MM.1S (cell line): Measurements from ENCODE around the gene RAB5IF.
"Not testable (repeated sequence)": the region's sequence is repeated elsewhere in the genome, so short reads cannot be mapped to it uniquely, and the experiment has no call there.

Source experiments
- DNase-seq: peaks from one replicate; pipeline ENCODE4 v3.0.0-alpha.2; 2015
- H2AFZ ChIP-seq: fragments of 300-600 bp; sonication (generic); 2 replicates; pipeline ENCODE4 v1.6.0; 2016; ENCODE audit warnings: antibody characterized with exemption, low read length
- H3F3A ChIP-seq: fragments of 300-600 bp; sonication (generic); 2 replicates; pipeline ENCODE4 v1.6.1; 2016; ENCODE audit warnings: mild to moderate bottlenecking, antibody characterized with exemption, low read length, moderate library complexity, mixed read lengths; ENCODE audit not compliant: insufficient read depth
- H3K27ac ChIP-seq: fragments of 300-600 bp; sonication (generic); 2 replicates; pipeline ENCODE4 v1.5.1; 2016; ENCODE audit warnings: mild to moderate bottlenecking, low read length
- H3K27me3 ChIP-seq: fragments of 300-600 bp; sonication (generic); replicated peaks from 2 replicates; pipeline ENCODE4 v1.6.0; 2016; ENCODE audit warnings: low read length; ENCODE audit not compliant: insufficient read depth
- H3K36me3 ChIP-seq: fragments of 300-600 bp; sonication (generic); replicated peaks from 2 replicates; pipeline ENCODE4 v1.6.1; 2016; ENCODE audit warnings: mild to moderate bottlenecking, low read length, mixed read lengths; ENCODE audit not compliant: insufficient read depth
- H3K4me1 ChIP-seq: fragments of 300-600 bp; sonication (generic); 2 replicates; pipeline ENCODE4 v1.6.1; 2016; ENCODE audit warnings: low read length, mixed read lengths
- H3K4me2 ChIP-seq: fragments of 300-600 bp; sonication (generic); 2 replicates; pipeline ENCODE4 v1.6.0; 2016; ENCODE audit warnings: low read depth, low read length
- H3K4me3 ChIP-seq: fragments of 300-600 bp; sonication (generic); 2 replicates; pipeline ENCODE4 v1.5.1; 2016; ENCODE audit warnings: low read length, mixed read lengths
- H3K79me2 ChIP-seq: fragments of 300-600 bp; sonication (generic); 2 replicates; pipeline ENCODE4 v1.6.1; 2016; ENCODE audit warnings: mixed run types, low read length, mixed read lengths
- H3K9ac ChIP-seq: fragments of 300-600 bp; sonication (generic); 2 replicates; pipeline ENCODE4 v1.6.1; 2016; ENCODE audit warnings: low read length, mixed read lengths
- H3K9me2 ChIP-seq: fragments of 300-600 bp; sonication (generic); replicated peaks from 2 replicates; pipeline ENCODE4 v1.6.1; 2016; ENCODE audit warnings: mild to moderate bottlenecking, low read length, mixed read lengths; ENCODE audit not compliant: insufficient read depth
- H3K9me3 ChIP-seq: fragments of 300-600 bp; sonication (generic); replicated peaks from 2 replicates; pipeline ENCODE4 v1.6.1; 2016; ENCODE audit warnings: mild to moderate bottlenecking, low read length, mixed read lengths; ENCODE audit not compliant: insufficient read depth
- H4K20me1 ChIP-seq: fragments of 300-600 bp; sonication (generic); 2 replicates; pipeline ENCODE4 v1.6.1; 2016; ENCODE audit warnings: mild to moderate bottlenecking, low read length, moderate library complexity, mixed read lengths; ENCODE audit not compliant: insufficient read depth
- CTCF ChIP-seq: fragments of 300-600 bp; sonication (generic); IDR thresholded peaks from 2 replicates; pipeline ENCODE4 v1.5.1; 2016; ENCODE audit warnings: antibody characterized with exemption, low read length, mixed read lengths
- EZH2 ChIP-seq: fragments of 300-600 bp; sonication (generic); optimal IDR thresholded peaks from 2 replicates; pipeline ENCODE3; 2017; ENCODE audit warnings: low read depth, mild to moderate bottlenecking, antibody characterized with exemption, low read length, mixed read lengths
- EZH2phosphoT487 ChIP-seq: fragments of 300-600 bp; sonication (generic); IDR thresholded peaks from 2 replicates; pipeline ENCODE4 v1.6.1; 2018; ENCODE audit warnings: antibody characterized with exemption, low read length

The RAB5IF gene

DNA sequence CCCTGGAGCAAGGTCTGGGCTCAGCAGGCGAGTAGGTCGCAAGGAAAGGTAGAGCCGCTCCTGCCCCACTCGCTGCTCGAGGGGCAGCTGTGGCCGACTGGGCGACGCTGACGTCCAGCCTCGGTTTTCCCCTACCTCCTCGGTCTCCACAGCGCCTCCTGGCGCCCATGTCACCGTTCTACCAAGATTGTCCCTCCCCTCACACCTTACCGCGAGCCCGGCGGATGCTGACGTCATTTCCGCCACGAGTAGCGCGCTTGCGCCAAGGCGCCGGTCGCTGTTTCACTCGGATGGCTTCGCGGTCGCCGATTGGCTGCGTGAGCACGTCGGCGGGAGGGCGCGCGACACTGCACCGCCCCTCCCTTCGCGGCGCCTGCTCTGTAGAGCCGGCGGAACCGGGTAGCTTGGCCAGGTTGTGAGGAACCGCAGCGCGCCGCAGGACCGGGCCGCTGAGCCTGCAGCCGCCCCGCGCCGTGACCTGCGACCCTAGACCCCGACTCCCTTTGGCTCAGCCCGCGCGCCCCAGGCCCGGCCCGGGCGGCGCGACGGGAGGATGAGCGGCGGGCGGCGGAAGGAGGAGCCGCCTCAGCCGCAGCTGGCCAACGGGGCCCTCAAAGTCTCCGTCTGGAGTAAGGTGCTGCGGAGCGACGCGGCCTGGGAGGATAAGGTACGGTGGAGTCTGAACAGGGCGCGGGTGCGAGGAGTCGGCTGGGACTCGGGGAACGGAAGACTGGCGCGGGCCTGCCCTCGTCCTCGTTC, at the start of gene RAB5IF:
Gene RAB5IF (plus strand): TSS at position 381 of the 759 bp plus-strand sequence. CDS start 173 bp downstream, at position 554.
- Histone ChIP-seq H3K79me2 (peaks cover 43% of the 10 kb centered on the region), H3K27me3 (no peaks in the 10 kb centered on the region), H3K27ac (peak within 1 kb of the TSS; percentile 98), H3K9ac (peak within 1 kb of the TSS; percentile 96), H3K36me3 (peaks cover 10% of the 10 kb centered on the region; the same call in 1 of the 2 replicates), H3F3A (peaks cover 27% of the 10 kb centered on the region; the same call in 1 of the 2 replicates), H4K20me1 (no peaks in the 10 kb centered on the region), H3K4me2 (peak within 1 kb of the TSS; percentile 87), H2AFZ (peak within 1 kb of the TSS; percentile 79), H3K4me3 (peak within 1 kb of the TSS; percentile 97), H3K4me1 (peaks cover 14% of the 10 kb centered on the region), H3K9me2 (no peaks in the 10 kb centered on the region), H3K9me3 (no peaks in the 10 kb centered on the region)
- TF ChIP-seq CTCF (peak; percentile 89), EZH2 (no peak)
- peak; percentile 99 for DNase-seq

DNA sequence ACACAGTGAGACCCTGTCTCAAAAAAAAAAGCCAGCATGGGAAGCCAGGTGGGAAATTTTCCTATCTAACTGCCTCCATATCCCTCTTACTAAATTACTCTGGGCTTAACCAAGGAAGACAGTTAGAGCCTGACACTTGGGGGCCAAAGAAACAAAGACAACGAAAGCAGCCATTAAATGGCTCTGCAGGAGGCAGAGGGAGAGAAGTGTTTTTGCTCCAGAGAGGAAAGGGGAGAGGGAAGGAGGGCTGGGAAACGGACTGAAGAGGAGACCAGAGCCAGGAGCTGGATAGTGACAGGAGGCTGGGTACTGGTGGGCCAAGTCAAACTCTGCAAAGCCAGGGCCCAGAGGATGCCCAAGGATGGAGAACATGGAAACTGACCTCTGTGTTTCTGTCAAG, 42.9 kb upstream of the RAB5IF start:
- TF ChIP-seq EZH2 (no peak), CTCF (no peak), EZH2phosphoT487 (no peak)
- Histone ChIP-seq H3K9me3 (no peaks in the 10 kb centered on the region), H3K4me3 (no peak overlapping the region), H3F3A (no peaks in the 10 kb centered on the region), H3K27me3 (no peaks in the 10 kb centered on the region), H2AFZ (no peak overlapping the region), H3K4me1 (no peaks in the 10 kb centered on the region), H3K79me2 (no peaks in the 10 kb centered on the region), H3K4me2 (no peak overlapping the region), H3K36me3 (no peaks in the 10 kb centered on the region), H3K9me2 (no peaks in the 10 kb centered on the region), H3K9ac (no peak overlapping the region), H4K20me1 (no peaks in the 10 kb centered on the region), H3K27ac (no peak overlapping the region)
- no peak for DNase-seq

GRCh38 chr20:36563374-36563773, 42.2 kb upstream of the RAB5IF start:
- TF ChIP-seq EZH2phosphoT487 (no peak), EZH2 (no peak), CTCF (no peak)
- Histone ChIP-seq H3K4me3 (no peak overlapping the region), H3K4me1 (no peaks in the 10 kb centered on the region), H3K9me2 (no peaks in the 10 kb centered on the region), H3F3A (no peaks in the 10 kb centered on the region), H3K4me2 (no peak overlapping the region), H3K9ac (no peak overlapping the region), H2AFZ (no peak overlapping the region), H3K36me3 (no peaks in the 10 kb centered on the region), H3K79me2 (no peaks in the 10 kb centered on the region), H4K20me1 (no peaks in the 10 kb centered on the region), H3K27me3 (no peaks in the 10 kb centered on the region), H3K27ac (no peak overlapping the region), H3K9me3 (no peaks in the 10 kb centered on the region)
- no peak for DNase-seq

- not testable (repeated sequence) for H4K20me1 ChIP-seq, H3K36me3 ChIP-seq, H3F3A ChIP-seq, H2AFZ ChIP-seq, H3K4me3 ChIP-seq, H3K9ac ChIP-seq, H3K4me1 ChIP-seq, H3K79me2 ChIP-seq, H3K9me3 ChIP-seq, H3K27ac ChIP-seq, H3K27me3 ChIP-seq, DNase-seq, H3K9me2 ChIP-seq, H3K4me2 ChIP-seq
Measured at GRCh38 chr20:36564078-36564725, 41.4 kb upstream of the RAB5IF start.

- H3K36me3 ChIP-seq, H3K4me3 ChIP-seq, DNase-seq, H3K27me3 ChIP-seq, H4K20me1 ChIP-seq, H3K79me2 ChIP-seq, H3K4me2 ChIP-seq, H2AFZ ChIP-seq, H3K4me1 ChIP-seq, H3K27ac ChIP-seq, H3K9ac ChIP-seq, H3F3A ChIP-seq, H3K9me2 ChIP-seq, H3K9me3 ChIP-seq: not testable (repeated sequence)
Measured at GRCh38 chr20:36564726-36565121, 40.9 kb upstream of the RAB5IF start.
